HFFc6 (cell line): ENCODE data around the gene TTLL12. TPM values are rescaled to one million over a fixed set of nuclear protein-coding genes. Genes with fewer than 3 reads are reported as not detected.

Experiments
- DNase-seq: peaks from one replicate; pipeline ENCODE4 v3.0.0-alpha.2; 2018
- H3K27ac Mint-ChIP-seq: 2 replicates; pipeline ENCODE4 v1.8.0; 2020; ENCODE audit warnings: mild to moderate bottlenecking, mixed read lengths
- H3K27me3 Mint-ChIP-seq: 2 replicates; pipeline ENCODE4 v1.8.0; 2021; ENCODE audit warnings: mild to moderate bottlenecking, moderate library complexity, mixed read lengths; ENCODE audit not compliant: insufficient read depth
- H3K36me3 Mint-ChIP-seq: 2 replicates; pipeline ENCODE4 v1.8.0; 2021; ENCODE audit warnings: low read depth, mixed read lengths
- H3K4me1 Mint-ChIP-seq: 2 replicates; pipeline ENCODE4 v1.8.0; 2020; ENCODE audit warnings: low read depth, mixed read lengths
- H3K4me3 Mint-ChIP-seq: 2 replicates; pipeline ENCODE4 v1.8.0; 2020; ENCODE audit warnings: mild to moderate bottlenecking, moderate library complexity, mixed read lengths
- H3K9me3 Mint-ChIP-seq: 2 replicates; pipeline ENCODE4 v1.8.0; 2020; ENCODE audit warnings: mild to moderate bottlenecking, mixed read lengths
- total RNA-seq, 6 experiments: library from RNA; stranded (reverse); fragmentation: NEBNext Ultra II Directional; extraction: Animal tissue kit (Norgen Biotek cat#: 25700); gene quantifications; 2 replicates in 1 of 6; 3 replicates in 5 of 6; pipeline ENCODE4 v1.2.3, GENCODE V29; 2021
- TF ChIP-seq, protein P1 (sequence below): fragments of 200-600 bp; sonication (generic); IDR thresholded peaks from 2 replicates; pipeline ENCODE4 v1.5.0; 2021; ENCODE audit warnings: antibody characterized with exemption, mild to moderate bottlenecking

The TTLL12 gene
- total RNA-seq, 6 experiments from 2014 or later: 33.9 to 42.4 (median 38.7) TPM

DNA sequence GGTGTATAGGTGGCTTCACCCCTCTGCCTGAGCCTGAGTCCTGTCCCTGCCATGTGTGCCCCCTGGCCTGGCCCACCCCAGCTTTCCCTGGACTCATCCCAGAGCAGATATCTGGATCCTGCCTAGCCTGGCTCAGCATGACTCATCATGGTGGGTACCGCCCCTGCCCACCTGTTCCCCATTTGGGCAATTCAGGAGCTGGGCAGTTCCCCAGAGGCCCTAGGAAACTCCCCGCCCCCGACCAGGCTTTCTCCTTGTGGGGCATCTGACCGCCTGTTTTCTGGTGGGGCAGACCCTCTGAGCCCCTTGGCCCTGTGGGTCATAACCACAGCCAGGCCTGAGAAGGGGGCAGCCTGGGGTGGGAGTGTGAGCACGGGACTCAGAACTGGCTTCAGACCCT lies 31.1 kb downstream of the TTLL12 start:
- H3K4me1 Mint-ChIP-seq: peaks cover 16% of the 10 kb centered on the region
- H3K27ac Mint-ChIP-seq: no peak overlapping the region
- H3K9me3 Mint-ChIP-seq: no peaks in the 10 kb centered on the region

DNA sequence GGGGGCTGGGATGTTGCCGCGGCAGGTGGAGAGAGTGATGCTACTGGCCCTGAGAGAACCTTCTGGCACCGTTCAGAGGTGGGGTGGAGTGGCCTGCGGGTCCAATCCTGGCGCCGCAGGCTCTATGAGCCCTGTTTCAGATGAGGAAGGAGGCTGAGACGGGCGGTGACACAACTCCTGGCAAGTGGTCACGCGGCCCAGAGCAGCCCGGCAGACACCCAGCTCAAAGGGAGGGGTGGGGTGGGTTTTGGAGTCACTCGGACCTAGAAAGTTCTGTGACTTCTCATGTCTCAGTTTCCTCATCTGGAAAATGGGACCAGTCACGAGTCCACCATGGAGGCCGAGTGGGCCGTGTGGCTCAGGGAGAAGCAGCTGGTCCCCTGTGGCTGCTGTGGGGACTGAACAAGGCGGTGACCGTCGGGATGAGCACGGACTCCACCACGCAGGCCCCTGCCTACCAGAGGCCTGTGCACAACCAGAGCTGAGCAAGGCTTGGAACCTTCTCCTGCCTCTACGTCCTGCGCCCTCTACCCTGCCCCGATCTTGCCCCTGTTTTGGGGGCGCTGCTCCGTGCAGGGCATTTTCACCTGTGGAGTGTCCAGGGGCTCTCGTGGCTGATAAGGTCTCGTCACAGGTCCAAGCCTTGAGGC lies 31.9 kb downstream of the TTLL12 start:
- TF ChIP-seq, protein P1, sequence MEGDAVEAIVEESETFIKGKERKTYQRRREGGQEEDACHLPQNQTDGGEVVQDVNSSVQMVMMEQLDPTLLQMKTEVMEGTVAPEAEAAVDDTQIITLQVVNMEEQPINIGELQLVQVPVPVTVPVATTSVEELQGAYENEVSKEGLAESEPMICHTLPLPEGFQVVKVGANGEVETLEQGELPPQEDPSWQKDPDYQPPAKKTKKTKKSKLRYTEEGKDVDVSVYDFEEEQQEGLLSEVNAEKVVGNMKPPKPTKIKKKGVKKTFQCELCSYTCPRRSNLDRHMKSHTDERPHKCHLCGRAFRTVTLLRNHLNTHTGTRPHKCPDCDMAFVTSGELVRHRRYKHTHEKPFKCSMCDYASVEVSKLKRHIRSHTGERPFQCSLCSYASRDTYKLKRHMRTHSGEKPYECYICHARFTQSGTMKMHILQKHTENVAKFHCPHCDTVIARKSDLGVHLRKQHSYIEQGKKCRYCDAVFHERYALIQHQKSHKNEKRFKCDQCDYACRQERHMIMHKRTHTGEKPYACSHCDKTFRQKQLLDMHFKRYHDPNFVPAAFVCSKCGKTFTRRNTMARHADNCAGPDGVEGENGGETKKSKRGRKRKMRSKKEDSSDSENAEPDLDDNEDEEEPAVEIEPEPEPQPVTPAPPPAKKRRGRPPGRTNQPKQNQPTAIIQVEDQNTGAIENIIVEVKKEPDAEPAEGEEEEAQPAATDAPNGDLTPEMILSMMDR: no peak
- no peak for DNase-seq
- H3K27me3 Mint-ChIP-seq: peaks cover 4% of the 10 kb centered on the region
- peaks cover 3% of the 10 kb centered on the region; the same call in 1 of the 2 replicates for H3K36me3 Mint-ChIP-seq
- H3K4me3 Mint-ChIP-seq: no peak overlapping the region
- peaks cover 18% of the 10 kb centered on the region for H3K4me1 Mint-ChIP-seq
- no peak overlapping the region for H3K27ac Mint-ChIP-seq
- no peaks in the 10 kb centered on the region for H3K9me3 Mint-ChIP-seq

More for the DNA sequence above, 31.1 kb downstream of the TTLL12 start:
- TF ChIP-seq, protein P1: no peak
- Mint-ChIP-seq H3K4me3 (no peak overlapping the region), H3K36me3 (peaks cover 3% of the 10 kb centered on the region; the same call in 1 of the 2 replicates), H3K27me3 (peaks cover 4% of the 10 kb centered on the region)
- no peak for DNase-seq

DNA sequence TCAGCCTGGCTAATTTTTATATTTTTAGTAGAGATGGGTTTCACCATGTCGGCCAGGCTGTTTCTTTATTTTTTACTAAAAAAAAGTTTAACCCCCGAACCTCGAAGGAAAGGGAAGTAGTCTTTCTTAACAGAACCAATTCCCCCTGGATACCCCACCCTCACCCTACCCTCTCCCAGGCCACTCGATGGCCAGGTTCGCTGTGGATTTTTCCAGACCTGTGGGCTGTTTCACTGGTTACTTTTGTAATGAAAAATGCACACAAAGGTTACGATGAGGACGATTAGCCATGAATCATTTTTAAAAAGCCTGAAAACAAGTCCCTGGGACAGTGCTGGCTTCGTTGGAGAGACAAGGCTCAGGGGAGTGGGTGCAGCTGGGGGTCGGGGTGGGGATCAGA lies 33.0 kb downstream of the TTLL12 start:
- Mint-ChIP-seq H3K4me1 (peaks cover 18% of the 10 kb centered on the region), H3K27me3 (peaks cover 4% of the 10 kb centered on the region), H3K4me3 (peak overlapping the region; percentile 42; the same call in 1 of the 2 replicates), H3K36me3 (peaks cover 3% of the 10 kb centered on the region; the same call in 1 of the 2 replicates), H3K9me3 (no peaks in the 10 kb centered on the region), H3K27ac (no peak overlapping the region)
- DNase-seq: no peak
- TF ChIP-seq, protein P1: no peak

DNA sequence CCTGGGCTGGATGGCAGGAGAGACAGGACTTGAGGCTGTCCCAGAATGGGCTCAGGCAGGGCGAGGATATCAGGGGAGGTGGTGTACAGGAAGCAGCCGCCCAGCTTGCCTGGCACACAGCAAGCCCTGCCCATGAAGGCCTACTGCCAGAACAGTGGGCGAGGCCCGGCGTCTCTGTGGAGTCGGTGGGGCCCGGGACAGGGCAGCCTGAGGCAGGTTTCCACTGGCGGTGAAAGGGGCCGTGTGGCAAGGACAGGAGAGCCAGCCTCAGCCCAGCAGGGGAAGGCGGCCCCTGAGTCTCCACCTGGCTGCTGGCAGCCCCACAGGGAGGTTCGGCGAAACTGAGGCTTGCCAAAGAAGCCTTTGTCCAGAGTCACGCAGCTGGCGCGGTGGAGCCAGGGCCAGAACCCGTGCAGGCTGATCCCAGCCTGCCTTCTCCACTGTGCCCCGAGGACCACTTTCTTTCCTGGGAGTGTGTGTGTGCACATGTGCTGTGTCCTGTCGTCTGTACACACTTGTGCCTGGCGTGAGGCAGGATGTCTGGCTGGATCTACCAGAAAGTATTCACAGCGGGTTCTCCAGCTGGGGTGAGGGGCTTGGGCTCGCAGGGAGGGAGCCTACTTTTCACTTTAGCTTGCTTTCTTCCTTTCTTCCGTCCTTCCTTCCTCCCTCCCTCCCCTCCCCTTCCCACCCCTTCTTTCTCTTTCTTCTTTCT lies 34.4 kb downstream of the TTLL12 start:
- peaks cover 3% of the 10 kb centered on the region; the same call in 1 of the 2 replicates for H3K27me3 Mint-ChIP-seq
- H3K4me1 Mint-ChIP-seq: peaks cover 12% of the 10 kb centered on the region
- H3K9me3 Mint-ChIP-seq: no peaks in the 10 kb centered on the region
- TF ChIP-seq, protein P1: no peak
- H3K36me3 Mint-ChIP-seq: no peaks in the 10 kb centered on the region
- peak overlapping the region; percentile 79 for H3K27ac Mint-ChIP-seq
- peak overlapping the region; percentile 92 for H3K4me3 Mint-ChIP-seq
- peak; percentile 27 for DNase-seq

DNA sequence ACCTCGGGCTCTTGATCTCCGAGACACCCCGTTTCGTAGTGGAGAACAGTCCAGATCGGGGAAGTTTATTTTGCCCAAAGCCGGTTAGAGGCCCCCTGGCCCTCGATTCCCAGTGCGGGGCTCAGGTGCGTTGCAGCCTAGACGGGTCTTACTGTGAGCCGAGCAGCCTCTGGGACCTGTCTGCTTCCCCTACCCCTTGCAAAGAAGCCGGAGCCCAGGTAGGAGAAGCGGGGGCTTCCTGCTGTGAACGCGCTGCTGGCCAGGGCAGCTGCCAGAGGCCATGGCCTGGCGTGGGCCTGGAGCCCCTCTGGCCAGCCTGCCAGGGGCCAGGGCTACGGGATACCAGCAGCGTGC lies 35.0 kb downstream of the TTLL12 start:
- no peaks in the 10 kb centered on the region for H3K9me3 Mint-ChIP-seq
- TF ChIP-seq, protein P1: no peak
- peaks cover 3% of the 10 kb centered on the region; the same call in 1 of the 2 replicates for H3K27me3 Mint-ChIP-seq
- no peak for DNase-seq
- H3K4me1 Mint-ChIP-seq: peaks cover 12% of the 10 kb centered on the region
- peak overlapping the region; percentile 92 for H3K4me3 Mint-ChIP-seq
- no peaks in the 10 kb centered on the region for H3K36me3 Mint-ChIP-seq
- peak overlapping the region; percentile 79 for H3K27ac Mint-ChIP-seq
